Measurements from ENCODE around the gene EMC8.

The EMC8 gene

GRCh38 chr16:85753559-85753958 lies 45.8 kb downstream of the EMC8 start:
- H3K4me3 ChIP-seq (ENCODE audit: low read length): no peak overlapping the region
- no peak for TF ChIP-seq ZNF274 (IDR thresholded peaks at IDR 0.05; ENCODE audit: low read depth, low read length)

GRCh38 chr16:85752511-85753420 lies 46.6 kb downstream of the EMC8 start:
- no peak overlapping the region for H3K4me3 ChIP-seq (ENCODE audit: low read length)
- TF ChIP-seq ZNF274 (IDR thresholded peaks at IDR 0.05; ENCODE audit: low read depth, low read length): no peak

GRCh38 chr16:85751698-85752501 lies 47.4 kb downstream of the EMC8 start:
- no peak overlapping the region for H3K4me3 ChIP-seq (ENCODE audit: low read length)
- no peak for TF ChIP-seq ZNF274 (IDR thresholded peaks at IDR 0.05; ENCODE audit: low read depth, low read length)

- TF ChIP-seq ZNF274 (IDR thresholded peaks at IDR 0.05; ENCODE audit: low read depth, low read length): no peak
Observed at GRCh38 chr16:85750827-85751697, 48.3 kb downstream of the EMC8 start, which contains the start of gene C16orf74. C16orf74 (minus strand) TSS chr16:85751096; CDS start chr16:85735217, 15,879 bp downstream.

GRCh38 chr16:85750146-85750826 lies 49.1 kb downstream of the EMC8 start:
- no peak for TF ChIP-seq ZNF274 (IDR thresholded peaks at IDR 0.05; ENCODE audit: low read depth, low read length)
- H3K4me3 ChIP-seq (ENCODE audit: low read length): peak overlapping the region; percentile 56; the same call in 1 of the 2 replicates

More at GRCh38 chr16:85750827-85751697, 48.3 kb downstream of the EMC8 start, which contains the start of gene C16orf74:
- peak within 1 kb of the TSS; percentile 56; the same call in 1 of the 2 replicates for H3K4me3 ChIP-seq (ENCODE audit: low read length)

GRCh38 chr16:85749771-85750145 lies 49.6 kb downstream of the EMC8 start:
- H3K4me3 ChIP-seq (ENCODE audit: low read length): peak overlapping the region; percentile 56; the same call in 1 of the 2 replicates
- no peak for TF ChIP-seq ZNF274 (IDR thresholded peaks at IDR 0.05; ENCODE audit: low read depth, low read length)

GRCh38 chr16:85746460-85747215 lies 52.7 kb downstream of the EMC8 start:
- no peak overlapping the region for H3K4me3 ChIP-seq (ENCODE audit: low read length)
- no peak for TF ChIP-seq ZNF274 (IDR thresholded peaks at IDR 0.05; ENCODE audit: low read depth, low read length)

GRCh38 chr16:85738923-85739715 lies 60.2 kb downstream of the EMC8 start:
- TF ChIP-seq ZNF274 (IDR thresholded peaks at IDR 0.05; ENCODE audit: low read depth, low read length): no peak
- no peak overlapping the region for H3K4me3 ChIP-seq (ENCODE audit: low read length)

- no peak for TF ChIP-seq ZNF274 (IDR thresholded peaks at IDR 0.05; ENCODE audit: low read depth, low read length)
- H3K4me3 ChIP-seq (ENCODE audit: low read length): no peak overlapping the region
Observed at GRCh38 chr16:85736921-85737320, 62.4 kb downstream of the EMC8 start.

GRCh38 chr16:85735946-85736345 lies 63.4 kb downstream of the EMC8 start:
- no peak for TF ChIP-seq ZNF274 (IDR thresholded peaks at IDR 0.05; ENCODE audit: low read depth, low read length)
- no peak overlapping the region for H3K4me3 ChIP-seq (ENCODE audit: low read length)

GRCh38 chr16:85735225-85735635 lies 64.1 kb downstream of the EMC8 start:
- TF ChIP-seq ZNF274 (IDR thresholded peaks at IDR 0.05; ENCODE audit: low read depth, low read length): no peak
- no peak overlapping the region for H3K4me3 ChIP-seq (ENCODE audit: low read length)
